K562 (cell line): ENCODE data around the gene MED13L. TPM values are rescaled to one million over a fixed set of nuclear protein-coding genes. Genes with fewer than 3 reads are reported as not detected.

Experiments used
- ATAC-seq: fragments of 200-7000 bp; cut with Tn5 transposase; 3 replicates; pipeline ENCODE4 v1.9.1; 2020; ENCODE audit warnings: moderate library complexity
- BruUV-seq: library from RNA; stranded (reverse); fragments of 400-500 nt; replicated peaks from 2 replicates; lab custom pipeline; 2021; lab: Mats Ljungman, UMichigan
- CTCF ChIA-PET: fragments of 300-600 bp; formaldehyde crosslinking; extraction: SDS; loops from one replicate; lab custom pipeline; 2021; ENCODE audit warnings: low intra/inter-chr PET ratio; lab: Yijun Ruan, JAX
- POLR2A ChIA-PET: fragments of 300-600, 350-650 bp; sonication (Branson Sonifier 250); formaldehyde crosslinking; extraction: SDS; loops from one replicate; lab custom pipeline; 2021; ENCODE audit warnings: antibody characterized with exemption, inconsistent platforms; lab: Yijun Ruan, JAX
- DNase-seq, 4 experiments: peaks; one replicate each; pipeline versions ENCODE4 v3.0.0 to v3.0.0-alpha.2; 2011 to 2018; ENCODE audit warnings: low spot score in 3 of 4, mixed read lengths in 3 of 4; ENCODE audit errors: extremely low read depth in 1 of 4
- FAIRE-seq: peaks from 2 replicates; lab custom pipeline; 2011; peaks lifted over from hg19 to GRCh38; lab: Jason Lieb, UNC
- H2AFZ ChIP-seq: 2 replicates; pipeline ENCODE4 v1.6.0; 2011; ENCODE audit warnings: low read depth, low read length, control low read depth, inconsistent platforms
- H3K27ac ChIP-seq: fragments of 200-600 bp; 3 replicates; pipeline ENCODE4 v1.8.0; 2011; ENCODE audit warnings: low read depth, mild to moderate bottlenecking, control low read depth, inconsistent platforms, low read length, moderate library complexity, mixed read lengths; ENCODE audit errors: extremely low read depth
- H3K27me3 ChIP-seq, 2 experiments: fragments of 300-600 bp in 1 of 2; 2 replicates in 1 of 2; 3 replicates in 1 of 2; pipeline versions ENCODE4 v1.6.0 to v1.8.0; 2011; ENCODE audit warnings: inconsistent platforms in 2 of 2, low read length in 2 of 2, mild to moderate bottlenecking in 1 of 2, mixed read lengths in 1 of 2, moderate library complexity in 1 of 2; ENCODE audit not compliant: control insufficient read depth in 2 of 2, insufficient read depth in 2 of 2
- H3K36me3 ChIP-seq: fragments of 300-600 bp; 3 replicates; pipeline ENCODE4 v1.8.0; 2011; ENCODE audit warnings: mild to moderate bottlenecking, low read length, inconsistent platforms; ENCODE audit not compliant: control insufficient read depth, insufficient read depth
- H3K4me1 ChIP-seq, 2 experiments: fragments of 200-600 bp in 1 of 2; replicated peaks in 1 of 2; 2 replicates in 1 of 2; 3 replicates in 1 of 2; pipeline versions ENCODE4 v1.5.1 to v1.8.0; 2011; ENCODE audit warnings: inconsistent platforms in 2 of 2, low read length in 2 of 2, mild to moderate bottlenecking in 1 of 2, mixed read lengths in 1 of 2, moderate library complexity in 1 of 2; ENCODE audit not compliant: control insufficient read depth in 2 of 2, insufficient read depth in 2 of 2
- H3K4me2 ChIP-seq: 2 replicates; pipeline ENCODE4 v1.6.1; 2011; ENCODE audit warnings: low read length, control low read depth, inconsistent platforms, mixed read lengths; ENCODE audit not compliant: insufficient read depth
- H3K4me3 ChIP-seq: fragments of 200-600 bp; sonication (generic), shearing (Covaris generic); 2 replicates; pipeline ENCODE4 v1.5.1; 2016; ENCODE audit warnings: control low read depth, inconsistent platforms
- H3K79me2 ChIP-seq: fragments of 200-600 bp; 3 replicates; pipeline ENCODE4 v1.8.0; 2011; ENCODE audit warnings: low read length, inconsistent platforms; ENCODE audit not compliant: control insufficient read depth, insufficient read depth
- H3K9ac ChIP-seq, 2 experiments: 2 replicates each; pipeline versions ENCODE4 v1.6.0 to v1.6.1; 2011; ENCODE audit warnings: low read depth in 2 of 2, low read length in 2 of 2, control low read depth in 1 of 2, inconsistent platforms in 1 of 2, mild to moderate bottlenecking in 1 of 2, mixed read lengths in 1 of 2; ENCODE audit not compliant: insufficient read depth in 1 of 2
- H3K9me1 ChIP-seq: one replicate; pipeline ENCODE4 v1.6.0; 2011; ENCODE audit warnings: inconsistent platforms, mild to moderate bottlenecking, low read length, moderate library complexity; ENCODE audit not compliant: control insufficient read depth, insufficient read depth
- H3K9me3 ChIP-seq: replicated peaks from 2 replicates; pipeline ENCODE4 v1.5.1; 2011; ENCODE audit warnings: low read depth, low read length, inconsistent platforms; ENCODE audit not compliant: control insufficient read depth, insufficient read depth
- H4K20me1 ChIP-seq: replicated peaks from 2 replicates; pipeline ENCODE4 v1.6.1; 2011; ENCODE audit warnings: low read length, inconsistent platforms, mixed read lengths; ENCODE audit not compliant: control insufficient read depth, insufficient read depth
- ATF1 ChIP-seq, 2 experiments: fragments of 450-650 bp in 1 of 2; IDR thresholded peaks; 2 replicates each; pipeline ENCODE4 v1.6.1; 2016; ENCODE audit warnings: missing compliant biosample characterization in 1 of 2, missing genetic modification characterization in 1 of 2
- BRCA1 ChIP-seq, 2 experiments: fragments of 450-650 bp in 1 of 2; sonication (generic) in 1 of 2; formaldehyde crosslinking in 1 of 2; IDR thresholded peaks; 2 replicates each; pipeline versions ENCODE4 v1.5.0 to v1.6.1; 2017 to 2020; ENCODE audit warnings: mild to moderate bottlenecking in 1 of 2, missing genetic modification reagents in 1 of 2
- GTF2E2 ChIP-seq: fragments of 200-800 bp; sonication (Bioruptor generic); IDR thresholded peaks from 2 replicates; pipeline ENCODE4 v1.6.1; 2016; ENCODE audit warnings: missing genetic modification characterization, missing compliant biosample characterization
- NONO ChIP-seq, 2 experiments: fragments of 200-400 bp in 1 of 2; fragments of 450-650 bp in 1 of 2; formaldehyde crosslinking in 1 of 2; IDR thresholded peaks; 2 replicates each; pipeline ENCODE4 v1.6.1; 2017; ENCODE audit warnings: low read depth in 2 of 2, mild to moderate bottlenecking in 2 of 2, moderate library complexity in 2 of 2, low read length in 1 of 2
- NR2C2 ChIP-seq, 2 experiments: fragments of 200-800 bp in 1 of 2; sonication (Bioruptor generic) in 1 of 2; sonication (generic) in 1 of 2; formaldehyde crosslinking in 1 of 2; IDR thresholded peaks; 2 replicates each; pipeline versions ENCODE4 v1.6.1 to v1.8.0; 2016 to 2022; ENCODE audit warnings: mild to moderate bottlenecking in 1 of 2, missing compliant biosample characterization in 1 of 2, missing genetic modification characterization in 1 of 2, missing genetic modification reagents in 1 of 2
- PRPF4 ChIP-seq: fragments of 200-400 bp; formaldehyde crosslinking; IDR thresholded peaks from one replicate; pipeline ENCODE4 v1.6.1; 2017; ENCODE audit warnings: low read length, low read depth, mild to moderate bottlenecking; ENCODE audit not compliant: insufficient read depth, poor library complexity, severe bottlenecking
- TAF9B ChIP-seq: fragments of 450-650 bp; IDR thresholded peaks from 2 replicates; pipeline ENCODE4 v1.6.1; 2018; ENCODE audit warnings: mild to moderate bottlenecking; ENCODE audit not compliant: partially characterized antibody
- ZEB2 ChIP-seq: fragments of 450-650 bp; IDR thresholded peaks from 2 replicates; pipeline ENCODE4 v1.6.1; 2016
- ZKSCAN8 ChIP-seq: fragments of 200-800 bp; sonication (Bioruptor generic); IDR thresholded peaks from 2 replicates; pipeline ENCODE4 v1.6.1; 2016; ENCODE audit warnings: missing genetic modification characterization, missing compliant biosample characterization
- ZNF239 ChIP-seq: fragments of 250-450 bp; sonication (Bioruptor Pico); IDR thresholded peaks from 2 replicates; pipeline ENCODE4 v1.4.0; 2020; ENCODE audit warnings: mild to moderate bottlenecking
- WGBS: fragments of 100-300 bp; shearing (Covaris generic); methylation state at CpG from one replicate; pipeline ENCODE4 v1.1.6; 2016; ENCODE audit warnings: low coverage, mixed read lengths; ENCODE audit not compliant: insufficient coverage; ENCODE audit errors: missing lambda C conversion rate; 5-methylcytosine and 5-hydroxymethylcytosine counted together
- in situ Hi-C: fragments of 300-500 bp; cut with MboI; formaldehyde crosslinking; loops from 4 replicates; pipeline ENCODE4 v1.15.0; 2018; ENCODE audit warnings: inconsistent platforms, mixed read lengths
- intact Hi-C: fragments of 100-400 bp; cut with micrococcal nuclease; formaldehyde crosslinking; loops from 2 replicates; pipeline ENCODE4 v1.14.2; 2022
- polyA plus RNA-seq, 8 experiments: library from polyadenylated mRNA; depleted of rRNA in 4 of 8; stranded (reverse) in 5 of 8; unstranded in 3 of 8; fragments of >200 nt; fragmentation: Nextera tagmentation in 2 of 8; fragmentation: Illumina TruSeq in 1 of 8; extraction: Ambion mirVana in 2 of 8; extraction: Trizol in 1 of 8; gene quantifications; 2 replicates each; pipeline versions ENCODE4 v1.2.1 to v1.2.3, GENCODE V29; 2011 to 2014; ENCODE audit warnings: inconsistent platforms in 1 of 8, missing spikeins in 1 of 8
- total RNA-seq, 7 experiments: library from RNA; depleted of rRNA in 6 of 7; stranded (reverse); fragments of >200 nt in 6 of 7; fragmentation: Illumina TruSeq in 2 of 7; extraction: Trizol in 2 of 7; gene quantifications; 2 replicates each; pipeline versions ENCODE4 v1.2.1 to v1.2.3, GENCODE V29; 2011 to 2021; ENCODE audit warnings: low replicate concordance in 1 of 7
- TF ChIP-seq, protein P1 (sequence below): fragments of 150-350 bp; conservative IDR thresholded peaks from 2 replicates; pipeline ENCODE4 v1.6.1; 2014; ENCODE audit warnings: low read length

The MED13L gene
- total and polyA plus RNA-seq, 9 of the 15 experiments (the other 6 are each of a cell fraction or from before 2014, with no cell fraction given): 13.4 to 90.3 (median 36.9) TPM

DNA sequence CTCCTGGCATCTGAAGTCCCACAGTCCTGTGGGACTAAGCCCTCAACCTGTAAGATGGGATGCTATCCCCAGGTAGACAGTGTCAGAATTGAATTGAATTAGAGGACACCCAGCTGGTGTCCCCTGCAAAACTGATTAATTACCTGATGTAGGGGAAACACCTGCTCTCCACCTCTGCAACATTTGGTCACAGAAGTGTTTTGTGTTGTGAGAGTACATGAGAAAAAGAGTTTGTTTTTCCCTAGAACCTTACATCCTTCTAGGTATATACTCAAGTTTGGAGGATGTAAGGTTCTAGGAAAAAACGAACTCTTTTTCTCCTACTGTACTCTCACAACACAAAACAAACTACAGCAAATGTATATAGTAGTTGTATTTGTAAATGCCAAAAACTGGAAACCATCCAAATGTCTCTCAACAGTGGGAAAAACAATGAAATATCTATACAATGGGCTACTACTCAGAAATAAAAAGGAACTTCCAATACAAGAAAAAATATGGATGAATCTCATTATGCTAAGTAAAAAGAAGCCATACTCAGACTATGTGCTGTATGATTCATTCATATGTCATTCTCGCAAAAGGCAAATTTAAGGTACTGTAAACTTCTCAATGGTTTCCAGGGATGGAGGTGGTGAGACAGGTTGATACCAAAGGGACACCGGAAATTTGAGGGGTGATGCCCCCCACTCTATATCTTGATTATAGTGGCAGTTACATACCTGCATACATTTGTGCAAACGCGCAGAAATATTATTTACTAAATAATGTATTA is 160.7 kb downstream of the MED13L start:
- peak; percentile 9; the same call in 1 of the 3 replicates for ATAC-seq
- no peak for FAIRE-seq

More for the DNA sequence above, 160.7 kb downstream of the MED13L start:
- no peaks in the 10 kb centered on the region for H3K27me3 ChIP-seq
- H2AFZ ChIP-seq: no peak overlapping the region
- no peak overlapping the region for H3K9ac ChIP-seq
- no peak for TF ChIP-seq BRCA1 (IDR thresholded peaks at IDR 0.05)
- no peak for TF ChIP-seq BRCA1 (CRISPR knock-in tag; IDR thresholded peaks at IDR 0.05)
- TF ChIP-seq TAF9B: no peak
- TF ChIP-seq, protein P1, sequence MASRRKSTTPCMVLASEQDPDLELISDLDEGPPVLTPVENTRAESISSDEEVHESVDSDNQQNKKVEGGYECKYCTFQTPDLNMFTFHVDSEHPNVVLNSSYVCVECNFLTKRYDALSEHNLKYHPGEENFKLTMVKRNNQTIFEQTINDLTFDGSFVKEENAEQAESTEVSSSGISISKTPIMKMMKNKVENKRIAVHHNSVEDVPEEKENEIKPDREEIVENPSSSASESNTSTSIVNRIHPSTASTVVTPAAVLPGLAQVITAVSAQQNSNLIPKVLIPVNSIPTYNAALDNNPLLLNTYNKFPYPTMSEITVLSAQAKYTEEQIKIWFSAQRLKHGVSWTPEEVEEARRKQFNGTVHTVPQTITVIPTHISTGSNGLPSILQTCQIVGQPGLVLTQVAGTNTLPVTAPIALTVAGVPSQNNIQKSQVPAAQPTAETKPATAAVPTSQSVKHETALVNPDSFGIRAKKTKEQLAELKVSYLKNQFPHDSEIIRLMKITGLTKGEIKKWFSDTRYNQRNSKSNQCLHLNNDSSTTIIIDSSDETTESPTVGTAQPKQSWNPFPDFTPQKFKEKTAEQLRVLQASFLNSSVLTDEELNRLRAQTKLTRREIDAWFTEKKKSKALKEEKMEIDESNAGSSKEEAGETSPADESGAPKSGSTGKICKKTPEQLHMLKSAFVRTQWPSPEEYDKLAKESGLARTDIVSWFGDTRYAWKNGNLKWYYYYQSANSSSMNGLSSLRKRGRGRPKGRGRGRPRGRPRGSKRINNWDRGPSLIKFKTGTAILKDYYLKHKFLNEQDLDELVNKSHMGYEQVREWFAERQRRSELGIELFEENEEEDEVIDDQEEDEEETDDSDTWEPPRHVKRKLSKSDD: no peak
- no peak for TF ChIP-seq GTF2E2 (tag)
- TF ChIP-seq PRPF4: no peak
- no peak for TF ChIP-seq ZNF239 (CRISPR knock-in tag)
- TF ChIP-seq NR2C2 (CRISPR knock-in tag; IDR thresholded peaks at IDR 0.05): no peak
- no peak for TF ChIP-seq NR2C2 (tag; IDR thresholded peaks at IDR 0.05)
- TF ChIP-seq NONO (IDR thresholded peaks at IDR 0.05; ENCODE audit: low read depth in 2 of 2, low read length in 1 of 2): no peak
- no peak for TF ChIP-seq ZEB2
- TF ChIP-seq ZKSCAN8: no peak
- no peak for TF ChIP-seq ATF1 (CRISPR knock-in tag; IDR thresholded peaks at IDR 0.05)
- no peak for TF ChIP-seq ATF1 (tag; IDR thresholded peaks at IDR 0.05)
- TF ChIP-seq, all 486 proteins: peak for 0
- Histone ChIP-seq H3K4me3 (no peak overlapping the region), H4K20me1 (peaks cover 19% of the 10 kb centered on the region), H3K4me1 (peaks cover 2 to 16% of the 10 kb centered on the region in 2 experiments; a peak in 4 of 5 replicates), H3K4me2 (no peak overlapping the region), H3K9me1 (no peaks in the 10 kb centered on the region), H3K9me3 (no peaks in the 10 kb centered on the region), H3K36me3 (no peaks in the 10 kb centered on the region), H3K79me2 (peaks cover 94% of the 10 kb centered on the region), H3K27ac (no peak overlapping the region)
- 70% methylated on average over 5 of the region's 5 CpGs for WGBS
- in situ Hi-C loops (no loop called here), intact Hi-C loops (no loop called here)
- ChIA-PET POLR2A (interaction anchor here (0.6 to 2.9 kb wide), 4 partner anchors 7 to 95 kb away, joined by 3 to 13 read pairs (median 4); no protein-coding TSS in a partner anchor), CTCF (interaction anchor here (0.6 kb wide), 1 partner anchor 132 kb away, joined by 3 read pairs; no protein-coding TSS in a partner anchor)
- DNase-seq: no peak
- BruUV-seq: no TSS peak
